Left lung (tissue), 10 donors: Measurements from ENCODE around the gene CWC27. TPM values are rescaled to one million over a fixed set of nuclear protein-coding genes. Genes with fewer than 3 reads are reported as not detected.
A peak's percentile ranks its signal among the peaks of the same experiment; 100 is the strongest.

Experiments used
- ATAC-seq: fragments of 200-7000 bp; cut with Tn5 transposase; one replicate; pipeline ENCODE4 v1.9.1; 2020; ENCODE audit warnings: moderate library complexity
- DNase-seq, 4 donors: peaks; one replicate each; pipeline ENCODE4 v3.0.0-alpha.2; 2013 to 2020
- H3K27ac ChIP-seq, 2 donors: fragments of 200-600 bp; sonication (generic) in 1 of 2; one replicate each; pipeline versions ENCODE4 v1.5.0 to v1.8.0; 2020 to 2021
- H3K27me3 ChIP-seq, 2 donors: fragments of 200-600 bp; sonication (generic) in 1 of 2; one replicate each; pipeline versions ENCODE4 v1.5.0 to v1.8.0; 2020 to 2021
- H3K36me3 ChIP-seq, 2 donors: fragments of 200-600 bp; sonication (generic) in 1 of 2; one replicate each; pipeline versions ENCODE4 v1.5.0 to v1.8.0; 2020 to 2021
- H3K4me1 ChIP-seq, 2 donors: fragments of 200-600 bp; one replicate each; pipeline ENCODE4 v1.8.0; 2021
- H3K4me3 ChIP-seq, 2 donors: fragments of 200-600 bp; sonication (generic) in 1 of 2; one replicate each; pipeline versions ENCODE4 v1.5.0 to v1.8.0; 2020 to 2021; ENCODE audit warnings: mild to moderate bottlenecking in 1 of 2
- H3K9me3 ChIP-seq, 2 donors: fragments of 200-600 bp; sonication (generic) in 1 of 2; one replicate each; pipeline versions ENCODE4 v1.5.0 to v1.8.0; 2020 to 2021
- intact Hi-C, 2 donors: fragments of 100-400 bp; cut with DNase I; formaldehyde crosslinking; loops; one replicate each; pipeline versions ENCODE4 v1.11.2 to v1.14.2; 2022
- polyA plus RNA-seq, 6 donors: library from polyadenylated mRNA; unstranded; fragments of 120-200 nt; gene quantifications; one replicate each; pipeline ENCODE4 v1.2.1, GENCODE V29; 2013; ENCODE audit not compliant: insufficient read length in 6 of 6
- total RNA-seq, 2 donors: library from RNA; stranded (reverse); fragmentation: NEBNext Ultra II Directional; extraction: Animal tissue kit (Norgen Biotek cat#: 25700); gene quantifications; one replicate each; pipeline ENCODE4 v1.2.1, GENCODE V29; 2021
- TF ChIP-seq, protein P1 (sequence below), 2 donors: fragments of 200-600 bp; sonication (generic) in 1 of 2; IDR thresholded peaks; one replicate each; pipeline versions ENCODE4 v1.5.0 to v1.8.0; 2021; ENCODE audit warnings: antibody characterized with exemption in 2 of 2
- donor health status: DM: no; HTN: yes; CAD: no.
- donor health status: DM: no; HTN: no; CAD: no.

The CWC27 gene
- total and polyA plus RNA-seq, 8 donors: 14.3 to 45.4 (median 36.3) TPM

DNA sequence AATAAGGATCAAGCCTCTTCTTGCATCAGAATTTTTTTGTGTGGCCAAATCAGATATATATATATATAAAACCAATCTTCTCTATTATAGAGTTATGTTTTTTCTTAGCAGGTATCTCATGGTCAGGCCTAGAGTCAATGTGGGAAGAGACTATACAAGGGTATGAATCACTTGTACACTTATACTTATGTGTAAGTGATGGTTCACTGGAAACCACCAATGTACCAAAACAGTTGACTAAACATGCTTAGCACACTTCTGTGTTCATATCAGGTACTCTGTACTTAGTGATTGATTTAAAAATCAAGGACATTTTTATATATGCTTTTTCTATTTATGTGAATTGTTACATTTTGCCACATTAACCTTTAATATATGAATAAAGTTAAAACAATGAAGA, 92.6 kb downstream of the CWC27 start:
- Histone ChIP-seq H3K4me1 (no peaks in the 10 kb centered on the region), H3K36me3 (no peaks in the 10 kb centered on the region), H3K27me3 (no peaks in the 10 kb centered on the region), H3K4me3 (no peak overlapping the region), H3K27ac (no peak overlapping the region), H3K9me3 (no peaks in the 10 kb centered on the region)
- TF ChIP-seq, protein P1, sequence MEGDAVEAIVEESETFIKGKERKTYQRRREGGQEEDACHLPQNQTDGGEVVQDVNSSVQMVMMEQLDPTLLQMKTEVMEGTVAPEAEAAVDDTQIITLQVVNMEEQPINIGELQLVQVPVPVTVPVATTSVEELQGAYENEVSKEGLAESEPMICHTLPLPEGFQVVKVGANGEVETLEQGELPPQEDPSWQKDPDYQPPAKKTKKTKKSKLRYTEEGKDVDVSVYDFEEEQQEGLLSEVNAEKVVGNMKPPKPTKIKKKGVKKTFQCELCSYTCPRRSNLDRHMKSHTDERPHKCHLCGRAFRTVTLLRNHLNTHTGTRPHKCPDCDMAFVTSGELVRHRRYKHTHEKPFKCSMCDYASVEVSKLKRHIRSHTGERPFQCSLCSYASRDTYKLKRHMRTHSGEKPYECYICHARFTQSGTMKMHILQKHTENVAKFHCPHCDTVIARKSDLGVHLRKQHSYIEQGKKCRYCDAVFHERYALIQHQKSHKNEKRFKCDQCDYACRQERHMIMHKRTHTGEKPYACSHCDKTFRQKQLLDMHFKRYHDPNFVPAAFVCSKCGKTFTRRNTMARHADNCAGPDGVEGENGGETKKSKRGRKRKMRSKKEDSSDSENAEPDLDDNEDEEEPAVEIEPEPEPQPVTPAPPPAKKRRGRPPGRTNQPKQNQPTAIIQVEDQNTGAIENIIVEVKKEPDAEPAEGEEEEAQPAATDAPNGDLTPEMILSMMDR (IDR thresholded peaks at IDR 0.05): no peak
- ATAC-seq (no peak), DNase-seq (no peak)
- intact Hi-C loops: no loop called here

DNA sequence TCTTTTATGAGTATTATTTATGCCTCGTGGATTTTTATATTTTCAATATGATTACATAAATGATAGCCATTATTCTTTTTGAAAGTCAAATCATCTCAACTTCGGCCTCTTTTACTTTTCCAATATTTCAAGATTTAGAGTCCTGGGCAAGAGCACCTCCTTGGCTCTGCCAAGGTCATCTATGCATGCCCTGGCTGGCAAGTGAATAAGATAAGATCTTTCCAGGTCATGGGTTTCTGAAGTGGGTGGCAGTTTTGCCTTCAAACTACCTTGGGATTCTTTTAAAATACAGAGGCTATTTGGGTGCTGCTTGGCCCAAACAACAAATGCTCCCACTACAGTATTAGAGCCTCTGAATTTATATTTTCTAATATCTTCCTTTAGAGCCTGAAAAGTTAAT, 95.4 kb downstream of the CWC27 start:
- Histone ChIP-seq H3K4me1 (no peaks in the 10 kb centered on the region), H3K4me3 (no peak overlapping the region), H3K9me3 (no peaks in the 10 kb centered on the region), H3K27me3 (no peaks in the 10 kb centered on the region), H3K27ac (no peak overlapping the region), H3K36me3 (no peaks in the 10 kb centered on the region)
- ATAC-seq: no peak
- intact Hi-C loops: no loop called here
- no peak for DNase-seq
- TF ChIP-seq, protein P1 (IDR thresholded peaks at IDR 0.05): no peak

DNA sequence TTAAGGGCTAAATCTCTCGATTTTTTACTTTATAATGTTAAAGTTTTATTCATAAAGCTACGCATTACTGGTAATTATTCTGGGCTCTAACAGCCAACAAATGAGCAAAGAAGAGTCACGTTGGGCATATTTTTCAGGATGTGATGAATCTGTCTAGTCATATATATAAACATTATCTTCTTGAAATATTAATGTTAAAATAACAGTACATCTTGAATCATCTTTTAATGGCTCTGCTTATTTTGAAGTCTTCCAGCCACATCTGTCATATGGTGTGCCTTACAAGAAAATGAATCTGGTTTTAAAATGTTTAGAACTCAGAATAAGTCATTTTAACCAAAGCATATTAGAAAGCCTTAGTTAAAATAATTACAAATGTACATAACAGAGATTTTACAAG, 96.9 kb downstream of the CWC27 start:
- H3K27me3 ChIP-seq: no peaks in the 10 kb centered on the region
- H3K4me3 ChIP-seq: no peak overlapping the region
- intact Hi-C loops: no loop called here
- no peaks in the 10 kb centered on the region for H3K9me3 ChIP-seq
- DNase-seq (no peak), ATAC-seq (no peak)
- TF ChIP-seq, protein P1 (IDR thresholded peaks at IDR 0.05): no peak
- no peak overlapping the region for H3K27ac ChIP-seq
- H3K36me3 ChIP-seq: no peaks in the 10 kb centered on the region
- no peaks in the 10 kb centered on the region for H3K4me1 ChIP-seq

DNA sequence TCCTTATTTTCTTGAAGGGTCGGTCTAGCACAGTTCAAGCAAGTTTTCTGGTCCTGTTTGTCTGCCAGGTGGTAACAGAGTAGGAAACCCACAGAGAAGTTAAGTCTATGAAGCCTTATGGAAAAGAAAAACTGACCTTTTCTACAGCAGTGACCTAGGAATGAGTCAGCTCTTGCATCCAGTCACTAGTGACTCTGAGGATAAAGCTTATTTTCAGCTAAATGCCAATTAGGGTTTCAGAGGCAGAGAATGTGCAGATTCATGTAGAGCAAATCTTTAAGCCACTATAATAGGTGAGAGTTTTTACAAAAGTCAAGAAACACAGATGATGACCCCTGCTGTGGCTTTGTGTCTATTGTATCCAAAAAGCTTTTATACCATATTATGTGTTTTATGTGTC, 100.7 kb downstream of the CWC27 start:
- Histone ChIP-seq H3K9me3 (no peaks in the 10 kb centered on the region), H3K36me3 (no peaks in the 10 kb centered on the region), H3K4me3 (no peak overlapping the region), H3K27ac (no peak overlapping the region), H3K27me3 (no peaks in the 10 kb centered on the region), H3K4me1 (no peaks in the 10 kb centered on the region)
- no peak for DNase-seq
- TF ChIP-seq, protein P1 (IDR thresholded peaks at IDR 0.05): no peak
- peak; percentile 39 for ATAC-seq
- intact Hi-C loops: no loop called here

DNA sequence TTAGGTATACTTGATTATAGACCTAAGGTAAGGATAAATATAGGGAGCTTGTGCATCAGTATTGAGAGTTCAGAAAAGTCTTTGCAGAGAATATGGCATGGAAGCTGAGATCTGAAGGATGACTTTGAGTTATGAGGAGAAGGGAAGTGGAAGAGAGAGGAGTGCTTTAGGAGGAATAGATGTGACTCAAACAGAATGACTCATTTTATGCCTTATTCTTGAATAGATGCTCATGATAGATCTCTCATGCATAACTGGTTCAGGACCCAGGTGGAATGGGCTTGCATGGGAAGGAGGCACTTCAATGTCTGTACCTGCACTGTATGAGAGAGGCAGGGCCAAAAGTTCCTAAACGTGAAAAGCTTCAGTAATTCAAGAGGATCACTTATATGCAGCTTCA, 103.3 kb downstream of the CWC27 start:
- Histone ChIP-seq H3K36me3 (no peaks in the 10 kb centered on the region), H3K27me3 (no peaks in the 10 kb centered on the region), H3K4me3 (no peak overlapping the region), H3K27ac (no peak overlapping the region), H3K9me3 (no peaks in the 10 kb centered on the region), H3K4me1 (no peaks in the 10 kb centered on the region)
- ATAC-seq (no peak), DNase-seq (no peak)
- intact Hi-C loops: no loop called here
- TF ChIP-seq, protein P1 (IDR thresholded peaks at IDR 0.05): no peak
